Liver (tissue), 3 donors: ENCODE data around the gene SLC18A2.

Source experiments
- EGR1 ChIP-seq, 2 donors: IDR thresholded peaks; 2 replicates each; pipeline ENCODE4 v1.6.1; 2016 to 2018; ENCODE audit warnings: antibody characterized with exemption in 2 of 2, low read depth in 2 of 2
- YY1 ChIP-seq: IDR thresholded peaks from 2 replicates; pipeline ENCODE4 v1.6.1; 2016; ENCODE audit warnings: antibody characterized with exemption, mild to moderate bottlenecking
- TF ChIP-seq, protein P1 (sequence below): fragments of 150-350 bp; IDR thresholded peaks from 2 replicates; pipeline ENCODE4 v1.5.1; 2017; ENCODE audit warnings: improper control_type of control experiment, low read depth, low read length; ENCODE audit not compliant: missing input control
- donor health status: healthy.
- donor health status: healthy.

DNA sequence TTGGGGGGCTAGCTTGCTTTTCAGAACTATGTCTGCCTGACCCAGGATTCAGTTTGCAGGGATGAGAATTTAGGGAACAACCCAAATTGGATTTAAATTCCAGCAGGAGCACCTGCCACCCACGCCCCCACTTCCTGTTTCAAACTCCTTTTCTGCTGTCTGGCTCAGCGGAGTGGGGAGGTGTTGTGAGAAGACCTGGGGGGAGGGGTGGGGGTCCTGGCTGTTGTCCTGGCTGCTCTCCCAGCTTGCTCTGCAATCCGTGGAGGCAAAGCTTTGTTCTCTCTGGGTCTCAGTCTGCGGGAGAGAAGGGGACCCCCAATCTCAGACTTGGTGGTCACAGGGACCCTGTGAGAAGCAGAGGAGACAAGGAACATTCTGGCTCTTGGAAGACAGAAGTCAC, 42.8 kb upstream of the SLC18A2 start:
- TF ChIP-seq, protein P1, sequence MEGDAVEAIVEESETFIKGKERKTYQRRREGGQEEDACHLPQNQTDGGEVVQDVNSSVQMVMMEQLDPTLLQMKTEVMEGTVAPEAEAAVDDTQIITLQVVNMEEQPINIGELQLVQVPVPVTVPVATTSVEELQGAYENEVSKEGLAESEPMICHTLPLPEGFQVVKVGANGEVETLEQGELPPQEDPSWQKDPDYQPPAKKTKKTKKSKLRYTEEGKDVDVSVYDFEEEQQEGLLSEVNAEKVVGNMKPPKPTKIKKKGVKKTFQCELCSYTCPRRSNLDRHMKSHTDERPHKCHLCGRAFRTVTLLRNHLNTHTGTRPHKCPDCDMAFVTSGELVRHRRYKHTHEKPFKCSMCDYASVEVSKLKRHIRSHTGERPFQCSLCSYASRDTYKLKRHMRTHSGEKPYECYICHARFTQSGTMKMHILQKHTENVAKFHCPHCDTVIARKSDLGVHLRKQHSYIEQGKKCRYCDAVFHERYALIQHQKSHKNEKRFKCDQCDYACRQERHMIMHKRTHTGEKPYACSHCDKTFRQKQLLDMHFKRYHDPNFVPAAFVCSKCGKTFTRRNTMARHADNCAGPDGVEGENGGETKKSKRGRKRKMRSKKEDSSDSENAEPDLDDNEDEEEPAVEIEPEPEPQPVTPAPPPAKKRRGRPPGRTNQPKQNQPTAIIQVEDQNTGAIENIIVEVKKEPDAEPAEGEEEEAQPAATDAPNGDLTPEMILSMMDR, result no peak
- no peak for TF ChIP-seq EGR1 (IDR thresholded peaks at IDR 0.05; ENCODE audit: low read depth in 2 of 2)
- TF ChIP-seq YY1, result no peak
